ENCODE results near the gene ACTRT2.

DNA sequence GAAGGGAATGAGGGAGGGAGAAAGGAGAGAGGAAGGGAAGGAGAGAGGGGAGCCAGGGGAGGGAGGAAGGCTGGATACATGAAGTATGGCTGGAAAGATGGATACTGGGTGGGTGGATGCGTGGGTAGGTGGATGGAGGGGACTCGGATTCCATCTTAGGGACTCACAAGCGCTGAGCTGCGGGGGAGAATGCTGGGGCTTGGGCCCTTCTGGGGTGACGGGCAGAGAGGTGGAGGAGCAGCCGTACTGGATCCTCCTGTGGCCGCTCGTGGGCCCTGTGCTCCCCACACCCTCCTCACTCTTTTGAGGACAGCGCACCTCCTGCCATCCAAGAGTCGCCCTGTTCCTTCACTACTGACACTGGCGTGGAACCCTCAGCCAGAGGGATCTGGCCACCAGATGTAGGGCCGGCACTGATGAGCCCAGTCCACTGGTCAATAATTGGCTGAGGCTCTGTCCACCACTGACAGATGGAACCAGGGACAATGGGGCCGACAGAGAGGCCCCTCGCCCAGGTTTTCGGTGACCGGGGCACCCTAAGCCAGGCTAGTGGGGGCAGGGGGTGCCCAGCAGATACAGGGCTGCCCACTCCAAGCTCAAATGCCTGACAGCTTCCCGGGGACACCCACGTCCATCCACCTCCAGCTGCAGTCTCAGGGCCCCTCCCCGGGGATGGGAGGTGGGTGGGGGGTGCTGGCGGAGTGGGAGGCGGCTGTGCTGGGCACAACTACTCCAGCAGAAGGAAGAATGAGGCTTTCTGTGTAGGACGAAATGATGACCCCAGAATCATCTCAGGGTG, 4.4 kb upstream of the ACTRT2 start:
- no peak for TF ChIP-seq EZH2 (IDR thresholded peaks at IDR 0.05; ENCODE audit: borderline replicate concordance, insufficient read depth, low read depth, low read length, poor library complexity, severe bottlenecking)
- TF ChIP-seq, protein P1, sequence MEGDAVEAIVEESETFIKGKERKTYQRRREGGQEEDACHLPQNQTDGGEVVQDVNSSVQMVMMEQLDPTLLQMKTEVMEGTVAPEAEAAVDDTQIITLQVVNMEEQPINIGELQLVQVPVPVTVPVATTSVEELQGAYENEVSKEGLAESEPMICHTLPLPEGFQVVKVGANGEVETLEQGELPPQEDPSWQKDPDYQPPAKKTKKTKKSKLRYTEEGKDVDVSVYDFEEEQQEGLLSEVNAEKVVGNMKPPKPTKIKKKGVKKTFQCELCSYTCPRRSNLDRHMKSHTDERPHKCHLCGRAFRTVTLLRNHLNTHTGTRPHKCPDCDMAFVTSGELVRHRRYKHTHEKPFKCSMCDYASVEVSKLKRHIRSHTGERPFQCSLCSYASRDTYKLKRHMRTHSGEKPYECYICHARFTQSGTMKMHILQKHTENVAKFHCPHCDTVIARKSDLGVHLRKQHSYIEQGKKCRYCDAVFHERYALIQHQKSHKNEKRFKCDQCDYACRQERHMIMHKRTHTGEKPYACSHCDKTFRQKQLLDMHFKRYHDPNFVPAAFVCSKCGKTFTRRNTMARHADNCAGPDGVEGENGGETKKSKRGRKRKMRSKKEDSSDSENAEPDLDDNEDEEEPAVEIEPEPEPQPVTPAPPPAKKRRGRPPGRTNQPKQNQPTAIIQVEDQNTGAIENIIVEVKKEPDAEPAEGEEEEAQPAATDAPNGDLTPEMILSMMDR (IDR thresholded peaks at IDR 0.05): no peak
